Forelimb muscle (tissue), 1 donor: ENCODE results near the gene TMEM145. TPM values are rescaled to one million over a fixed set of nuclear protein-coding genes. Genes with fewer than 3 reads are reported as not detected.
"Not testable (repeated sequence)": the region's sequence is repeated elsewhere in the genome, so short reads cannot be mapped to it uniquely, and the experiment has no call there.

Experiments
- DNase-seq: peaks from one replicate; pipeline ENCODE4 v3.0.0-alpha.2; 2013; ENCODE audit warnings: low read depth
- polyA plus RNA-seq: library from polyadenylated mRNA; unstranded; fragments of 120-200 nt; gene quantifications from one replicate; pipeline ENCODE4 v1.2.1, GENCODE V29; 2013; ENCODE audit not compliant: insufficient read length

TMEM145 gene
- polyA plus RNA-seq, 1 donor = 0.43 TPM

DNA sequence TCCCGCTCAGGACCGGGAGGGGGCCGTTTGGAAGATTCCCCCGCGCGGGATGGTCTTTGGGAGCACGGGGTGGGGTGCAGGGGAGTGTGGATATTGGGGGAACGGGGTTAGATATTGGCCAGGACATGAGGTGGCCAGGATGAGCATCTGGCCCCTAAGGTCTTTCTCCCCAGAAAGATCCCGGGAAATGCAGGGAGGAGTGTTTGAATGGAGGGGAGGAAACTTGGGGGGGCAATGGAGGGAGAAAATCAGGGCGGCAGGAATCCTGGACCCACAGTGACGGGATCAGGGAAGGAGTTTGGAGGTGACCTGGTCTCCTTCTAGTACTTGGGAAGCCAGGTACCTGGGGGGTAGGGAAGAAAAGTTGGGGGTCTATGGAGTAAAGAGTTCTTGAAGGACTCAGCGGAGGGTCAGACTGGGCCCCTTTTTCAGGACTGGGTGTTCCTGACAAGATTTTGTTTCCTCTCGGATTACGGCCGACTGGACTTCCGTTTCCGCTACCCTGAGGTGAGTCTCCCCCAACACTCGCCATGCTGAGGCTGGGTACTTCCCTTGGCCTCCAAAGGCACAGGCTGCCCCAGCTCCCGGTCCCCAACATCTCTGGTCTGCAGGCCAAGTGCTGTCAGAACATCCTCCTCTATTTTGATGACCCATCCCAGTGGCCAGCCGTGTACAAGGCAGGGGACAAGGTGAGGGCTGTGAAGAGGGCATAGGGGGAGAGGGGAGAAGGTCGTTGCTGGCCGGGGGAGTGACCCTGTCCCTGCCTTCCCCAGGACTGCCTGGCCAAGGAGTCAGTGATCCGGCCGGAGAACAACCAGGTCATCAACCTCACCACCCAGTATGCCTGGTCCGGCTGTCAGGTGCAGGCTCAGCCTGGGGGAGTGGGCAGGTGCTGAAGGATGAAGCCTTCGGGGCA lies 989 bp downstream of the TMEM145 start:
- DNase-seq = no peak

GRCh38 chr19:42315024-42315423 lies 1.9 kb downstream of the TMEM145 start:
- no peak for DNase-seq

DNA sequence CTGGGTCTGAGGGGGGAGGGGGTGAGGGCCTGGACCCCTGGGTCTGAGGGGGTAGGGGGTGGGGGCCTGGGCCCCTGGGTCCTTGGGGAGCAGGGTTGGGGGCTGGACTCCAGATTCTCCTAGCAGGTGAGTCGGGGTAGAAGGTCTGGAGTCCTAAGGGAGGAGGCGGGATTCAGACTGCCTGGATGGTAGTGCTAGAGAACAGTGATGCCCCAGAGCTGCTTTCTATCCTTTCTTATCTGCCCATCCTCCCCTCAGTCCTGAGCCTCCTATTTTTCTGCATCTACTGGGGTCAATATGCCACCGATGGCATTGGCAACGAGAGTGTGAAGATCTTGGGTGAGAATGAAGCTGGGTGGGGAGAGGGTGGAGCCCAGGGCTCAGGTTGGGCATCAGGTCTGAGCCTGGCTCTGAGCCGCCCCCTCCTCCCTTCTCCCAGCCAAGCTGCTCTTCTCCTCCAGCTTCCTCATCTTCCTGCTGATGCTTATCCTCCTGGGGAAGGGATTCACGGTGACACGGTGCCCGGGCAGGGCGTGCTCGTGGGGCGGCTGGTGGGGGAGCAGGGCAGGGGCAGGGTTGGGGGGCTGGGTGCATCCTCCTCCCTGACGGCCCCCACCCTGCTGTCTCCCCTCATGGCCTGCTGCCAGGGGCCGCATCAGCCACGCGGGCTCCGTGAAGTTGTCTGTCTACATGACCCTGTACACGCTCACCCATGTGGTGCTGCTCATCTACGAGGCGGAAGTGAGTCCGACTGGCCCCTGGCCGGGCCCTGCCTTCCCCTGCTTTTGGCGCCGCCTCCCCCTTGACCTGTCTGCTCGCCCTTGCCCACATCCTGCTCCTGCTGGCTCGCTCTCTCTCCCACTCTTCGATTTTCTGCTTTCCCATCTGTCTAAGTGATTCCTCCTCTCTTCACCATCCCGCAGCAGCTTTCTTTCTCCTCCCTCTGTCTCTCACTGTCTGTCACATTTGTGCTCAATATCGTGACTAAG lies 3.4 kb downstream of the TMEM145 start:
- DNase-seq = no peak

DNA sequence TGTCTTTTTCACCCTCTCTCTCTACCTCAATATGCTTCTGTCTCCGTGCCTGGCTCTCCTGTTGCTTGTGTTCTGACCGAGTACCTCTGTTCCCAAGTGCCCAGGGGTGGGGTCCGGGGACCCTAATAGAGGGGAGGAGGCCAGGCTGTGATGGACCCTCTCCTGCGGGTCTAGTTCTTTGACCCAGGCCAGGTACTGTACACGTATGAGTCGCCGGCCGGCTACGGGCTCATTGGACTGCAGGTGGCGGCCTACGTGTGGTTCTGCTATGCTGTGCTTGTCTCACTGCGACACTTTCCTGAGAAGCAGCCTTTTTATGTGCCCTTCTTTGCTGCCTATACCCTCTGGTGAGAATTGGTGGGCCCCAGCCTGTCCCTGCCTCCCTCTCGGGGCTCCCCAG lies 4.4 kb downstream of the TMEM145 start:
- no peak for DNase-seq

DNA sequence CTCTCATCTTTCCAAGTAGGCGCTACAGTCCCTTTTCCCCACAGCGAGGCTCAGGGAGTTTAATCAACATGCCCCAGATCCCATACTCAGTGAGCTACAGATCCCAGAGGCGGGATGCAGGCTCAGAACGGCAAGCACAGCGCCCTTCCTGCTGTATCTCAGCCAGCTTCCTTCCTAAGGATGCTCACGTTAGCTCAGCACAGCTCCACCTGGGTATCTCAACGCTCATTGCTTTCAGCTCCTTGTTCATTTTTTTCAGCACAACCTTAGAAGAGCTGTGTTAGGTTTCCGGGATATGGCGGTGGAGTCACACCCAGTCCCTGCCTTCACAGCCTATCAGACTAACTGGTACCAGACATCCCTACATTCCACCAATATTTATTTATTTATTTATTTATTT lies 9.2 kb downstream of the TMEM145 start:
- no peak for DNase-seq

DNA sequence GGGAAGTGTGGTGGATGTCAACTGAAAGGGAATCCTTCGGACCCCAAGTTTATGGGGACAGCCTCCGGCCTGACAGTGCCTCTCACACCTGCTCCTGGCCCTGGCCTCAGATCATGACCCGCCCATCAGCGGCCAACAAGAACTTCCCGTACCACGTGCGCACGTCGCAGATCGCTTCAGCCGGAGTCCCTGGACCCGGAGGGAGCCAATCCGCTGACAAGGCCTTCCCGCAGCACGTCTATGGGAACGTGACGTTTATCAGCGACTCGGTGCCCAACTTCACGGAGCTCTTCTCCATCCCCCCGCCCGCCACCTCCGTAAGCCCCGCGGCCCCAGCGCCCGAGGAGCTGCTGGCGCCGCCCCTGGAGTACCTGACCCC lies 10.4 kb downstream of the TMEM145 start:
- DNase-seq = no peak

DNA sequence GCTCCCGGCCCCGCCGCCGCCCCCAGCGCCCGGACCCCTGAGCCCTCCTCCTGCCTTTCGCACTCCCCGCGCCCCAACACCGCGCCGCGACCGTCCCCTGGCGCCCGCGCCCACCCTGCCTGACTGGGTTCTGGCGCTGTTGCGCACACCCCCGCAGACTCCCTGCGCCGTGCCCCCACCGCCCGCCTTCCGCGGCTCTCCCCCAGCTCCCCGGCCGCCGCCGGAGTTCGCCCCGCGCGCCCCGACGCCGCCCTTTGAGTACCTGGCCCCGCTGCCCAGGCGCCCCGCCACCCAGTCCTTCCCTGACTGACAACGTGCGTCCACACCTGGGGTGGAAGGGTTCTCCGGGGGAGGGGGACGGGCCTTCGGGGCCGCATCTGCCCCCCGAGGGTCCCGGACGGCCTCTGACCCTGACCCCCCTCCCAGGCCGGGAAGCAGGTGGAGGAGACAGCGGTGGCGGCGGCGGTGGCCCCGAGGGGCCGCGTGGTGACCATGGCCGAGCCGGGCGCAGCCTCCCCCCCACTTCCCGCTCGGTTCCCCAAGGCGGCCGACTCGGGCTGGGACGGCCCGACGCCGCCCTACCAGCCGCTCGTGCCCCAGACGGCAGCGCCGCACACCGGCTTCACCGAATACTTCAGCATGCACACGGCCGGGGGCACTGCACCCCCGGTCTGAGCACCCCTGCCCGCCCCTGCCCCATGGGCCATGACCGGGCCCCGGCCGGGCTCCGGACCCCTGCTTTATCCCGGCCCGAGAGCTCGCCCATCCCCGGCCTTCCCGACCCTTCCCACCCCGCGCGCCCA lies 10.9 kb downstream of the TMEM145 start:
- DNase-seq = no peak

DNA sequence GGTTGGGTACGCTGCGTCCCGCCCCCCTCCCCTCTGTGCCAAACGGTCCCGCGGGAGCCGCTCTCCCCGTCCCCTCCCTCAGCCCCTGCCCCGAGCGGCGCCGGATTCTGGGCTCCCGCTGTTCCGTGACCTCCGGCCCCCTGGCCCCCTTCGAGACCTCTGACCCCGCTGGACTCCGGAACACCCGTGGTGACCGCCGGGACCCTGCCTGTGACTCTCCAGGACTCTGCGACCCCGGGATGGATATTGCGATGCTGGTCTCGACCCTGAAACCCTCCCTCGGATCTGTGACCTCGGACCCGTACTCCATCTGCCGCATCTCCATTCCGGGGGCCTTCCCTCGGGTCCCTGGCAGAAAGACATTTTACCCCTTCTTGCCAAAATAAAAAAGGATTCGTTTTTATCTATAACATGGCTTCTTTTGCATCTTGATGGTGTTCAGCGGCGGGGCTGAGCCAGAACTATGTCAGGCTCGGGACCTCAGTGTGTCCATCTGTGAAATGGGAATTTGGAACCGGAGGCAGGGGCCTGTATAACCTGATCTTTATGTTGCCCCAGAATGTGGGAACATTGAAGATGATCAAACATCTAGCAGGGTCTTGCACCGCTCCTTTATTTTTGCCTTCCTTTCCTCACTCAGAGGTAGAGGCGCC lies 11.7 kb downstream of the TMEM145 start:
- DNase-seq = no peak

DNA sequence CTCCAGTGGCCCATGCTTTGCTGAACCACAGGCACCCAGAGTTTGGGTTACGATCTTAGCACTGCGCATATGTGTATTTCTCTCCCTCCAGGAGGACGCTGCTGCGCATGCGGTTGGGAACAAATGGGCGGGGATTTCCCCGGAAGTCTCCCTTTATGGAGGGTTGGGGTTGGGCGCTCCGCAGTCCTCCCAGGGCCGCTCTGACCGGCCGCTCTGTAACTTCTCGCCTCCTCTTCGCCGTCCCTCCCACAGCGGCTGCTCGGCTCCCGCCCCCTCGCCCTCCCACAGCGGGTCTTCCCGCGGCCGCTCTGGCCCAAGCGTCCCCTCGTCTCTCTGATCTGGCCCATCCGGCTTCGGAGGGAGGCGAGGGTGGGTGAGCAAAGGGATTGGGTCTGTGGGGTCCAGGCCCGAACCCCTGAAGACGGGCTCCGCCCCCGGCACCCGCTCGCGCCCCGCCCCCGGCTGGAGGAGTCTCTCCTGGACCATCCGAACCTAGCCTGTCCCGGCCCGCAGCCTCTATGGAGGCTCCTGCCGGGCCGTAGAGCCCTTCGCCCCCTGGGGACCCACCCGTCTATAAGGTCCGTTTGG lies 12.3 kb downstream of the TMEM145 start, which contains the start of gene MEGF8:
MEGF8 (plus strand) TSS at position 328 of the 588 bp plus-strand sequence. CDS start 609 bp downstream, outside the sequence.
- peak; percentile 98 for DNase-seq

- no peak for DNase-seq
These were observed 13.0 kb downstream of the TMEM145 start for GRCh38 chr19:42325896-42326771.

- no peak for DNase-seq
These were observed 13.9 kb downstream of the TMEM145 start for GRCh38 chr19:42326969-42327368.

- DNase-seq = no peak
These were observed 14.3 kb downstream of the TMEM145 start for GRCh38 chr19:42327381-42327780.

- DNase-seq = no peak
These were observed 15.0 kb downstream of the TMEM145 start for GRCh38 chr19:42328106-42328505.

GRCh38 chr19:42328854-42329253 lies 15.7 kb downstream of the TMEM145 start:
- DNase-seq = no peak

GRCh38 chr19:42330241-42330711 lies 17.2 kb downstream of the TMEM145 start:
- no peak for DNase-seq

- not testable (repeated sequence) for DNase-seq
These were observed 18.2 kb downstream of the TMEM145 start for GRCh38 chr19:42331333-42331732.

GRCh38 chr19:42332059-42332458 lies 18.9 kb downstream of the TMEM145 start:
- no peak for DNase-seq

- DNase-seq = no peak
These were observed 19.9 kb downstream of the TMEM145 start for GRCh38 chr19:42333018-42333417.

- no peak for DNase-seq
These were observed 21.0 kb downstream of the TMEM145 start for GRCh38 chr19:42333975-42334696.
